RCC 7860 (cell line): ENCODE measurements around the gene PAEP.

Experiments
- DNase-seq: peaks from one replicate; pipeline ENCODE4 v3.0.0-alpha.2; 2015; ENCODE audit warnings: low spot score
- FAIRE-seq: peaks from 2 replicates; lab custom pipeline; 2012; peaks lifted over from hg19 to GRCh38; lab: Jason Lieb, UNC

Gene PAEP

GRCh38 chr9:135612437-135612836 lies 50.9 kb downstream of the PAEP start:
- FAIRE-seq (no peak), DNase-seq (no peak)

- DNase-seq, result no peak
- FAIRE-seq, result no peak
These were observed 51.7 kb downstream of the PAEP start for GRCh38 chr9:135612981-135613910.

- DNase-seq (no peak), FAIRE-seq (no peak)
These were observed 52.6 kb downstream of the PAEP start for GRCh38 chr9:135613946-135614805.

- FAIRE-seq, result no peak
- no peak for DNase-seq
These were observed 53.5 kb downstream of the PAEP start for GRCh38 chr9:135614821-135615665.

- FAIRE-seq (no peak), DNase-seq (no peak)
These were observed 54.4 kb downstream of the PAEP start for GRCh38 chr9:135615666-135616618.
